Large intestine (tissue), 3 donors: ENCODE data around the gene PTBP2. TPM values are rescaled to one million over a fixed set of nuclear protein-coding genes. Genes with fewer than 3 reads are reported as not detected.
A peak's percentile ranks its signal among the peaks of the same experiment; 100 is the strongest.

Experiments used
- DNase-seq, 2 donors: peaks; one replicate each; pipeline versions ENCODE4 v3.0.0 to v3.0.0-alpha.2; 2013
- H3K27ac ChIP-seq: one replicate; pipeline ENCODE4 v1.5.1; 2013; ENCODE audit warnings: low read length
- H3K27me3 ChIP-seq: 2 replicates; pipeline ENCODE4 v1.6.1; 2013; ENCODE audit warnings: low read length; ENCODE audit not compliant: control insufficient read depth, insufficient read depth
- H3K36me3 ChIP-seq: 2 replicates; pipeline ENCODE4 v1.6.1; 2013; ENCODE audit warnings: low read length; ENCODE audit not compliant: control insufficient read depth, insufficient read depth
- H3K4me1 ChIP-seq: one replicate; pipeline ENCODE4 v1.6.1; 2013; ENCODE audit warnings: low read length; ENCODE audit not compliant: control insufficient read depth, insufficient read depth
- H3K4me3 ChIP-seq: one replicate; pipeline ENCODE4 v1.5.1; 2013; ENCODE audit warnings: low read length
- H3K9me3 ChIP-seq: one replicate; pipeline ENCODE4 v1.6.1; 2013; ENCODE audit warnings: mild to moderate bottlenecking, low read depth, low read length, moderate library complexity; ENCODE audit not compliant: control insufficient read depth
- WGBS: methylation state at CpG from one replicate; pipeline ENCODE4 v1.1.5; 2013; ENCODE audit warnings: low lambda C conversion rate; ENCODE audit not compliant: insufficient coverage; 5-methylcytosine and 5-hydroxymethylcytosine counted together
- polyA plus RNA-seq: library from polyadenylated mRNA; unstranded; fragments of 120-200 nt; gene quantifications from one replicate; pipeline ENCODE4 v1.2.1, GENCODE V29; 2013

The PTBP2 gene
- polyA plus RNA-seq, 1 donor = 35.3 TPM

- Histone ChIP-seq H3K27ac (no peak overlapping the region), H3K36me3 (no peaks in the 10 kb centered on the region), H3K4me3 (no peak overlapping the region), H3K9me3 (no peaks in the 10 kb centered on the region), H3K27me3 (no peaks in the 10 kb centered on the region), H3K4me1 (no peaks in the 10 kb centered on the region)
- DNase-seq = no peak
- 79% methylated on average over 2 of the region's 3 CpGs for WGBS
Measured at GRCh38 chr1:96840396-96840795, 118.8 kb downstream of the PTBP2 start.

GRCh38 chr1:96842215-96842614 is 120.6 kb downstream of the PTBP2 start:
- H3K9me3 ChIP-seq = no peaks in the 10 kb centered on the region
- H3K27me3 ChIP-seq = no peaks in the 10 kb centered on the region
- H3K4me1 ChIP-seq = no peaks in the 10 kb centered on the region
- no peak overlapping the region for H3K4me3 ChIP-seq
- H3K36me3 ChIP-seq = no peaks in the 10 kb centered on the region
- no peak for DNase-seq
- no peak overlapping the region for H3K27ac ChIP-seq

- H3K36me3 ChIP-seq = no peaks in the 10 kb centered on the region
- no peaks in the 10 kb centered on the region for H3K9me3 ChIP-seq
- no peaks in the 10 kb centered on the region for H3K4me1 ChIP-seq
- no peak overlapping the region for H3K27ac ChIP-seq
- no CpG with 5 or more reads among the region's 3 CpGs for WGBS
- no peaks in the 10 kb centered on the region for H3K27me3 ChIP-seq
- no peak for DNase-seq
- no peak overlapping the region for H3K4me3 ChIP-seq
Measured at GRCh38 chr1:96843196-96843595, 121.6 kb downstream of the PTBP2 start.

- Histone ChIP-seq H3K4me1 (no peaks in the 10 kb centered on the region), H3K27me3 (no peaks in the 10 kb centered on the region), H3K36me3 (no peaks in the 10 kb centered on the region), H3K27ac (no peak overlapping the region), H3K9me3 (no peaks in the 10 kb centered on the region), H3K4me3 (no peak overlapping the region)
- WGBS = 100% methylated on average over 1 of the region's 1 CpG
- no peak for DNase-seq
Measured at GRCh38 chr1:96843601-96844000, 122.0 kb downstream of the PTBP2 start.

GRCh38 chr1:96845464-96845863 is 123.9 kb downstream of the PTBP2 start:
- no peaks in the 10 kb centered on the region for H3K4me1 ChIP-seq
- DNase-seq = peak; percentile 12 to 26
- no peaks in the 10 kb centered on the region for H3K27me3 ChIP-seq
- no peaks in the 10 kb centered on the region for H3K36me3 ChIP-seq
- no peak overlapping the region for H3K27ac ChIP-seq
- no peaks in the 10 kb centered on the region for H3K9me3 ChIP-seq
- WGBS = no CpG with 5 or more reads among the region's 8 CpGs
- H3K4me3 ChIP-seq = no peak overlapping the region

GRCh38 chr1:96861836-96862235 is 140.3 kb downstream of the PTBP2 start:
- no peak for DNase-seq
- no peaks in the 10 kb centered on the region for H3K4me1 ChIP-seq
- no peak overlapping the region for H3K27ac ChIP-seq
- H3K27me3 ChIP-seq = no peaks in the 10 kb centered on the region
- H3K9me3 ChIP-seq = no peaks in the 10 kb centered on the region
- H3K36me3 ChIP-seq = no peaks in the 10 kb centered on the region
- H3K4me3 ChIP-seq = no peak overlapping the region
- WGBS = no CpG with 5 or more reads among the region's 2 CpGs

- Histone ChIP-seq H3K9me3 (no peaks in the 10 kb centered on the region), H3K4me3 (no peak overlapping the region)
Measured at GRCh38 chr1:96863449-96863848, 141.9 kb downstream of the PTBP2 start.

More at GRCh38 chr1:96863449-96863848, 141.9 kb downstream of the PTBP2 start:
- Histone ChIP-seq H3K4me1 (no peaks in the 10 kb centered on the region), H3K27ac (no peak overlapping the region), H3K36me3 (no peaks in the 10 kb centered on the region), H3K27me3 (no peaks in the 10 kb centered on the region)
- WGBS = 100% methylated on average over 3 of the region's 5 CpGs
- no peak for DNase-seq
